HFF-Myc (cell line): ENCODE results near the gene CCDC60.

Experiments
- DNase-seq: peaks from one replicate; pipeline ENCODE4 v3.0.0-alpha.2; 2011; ENCODE audit warnings: low read depth; ENCODE audit errors: extremely low read depth
- H3K4me3 ChIP-seq: replicated peaks from 2 replicates; pipeline ENCODE4 v1.5.1; 2011; ENCODE audit warnings: low read depth, mild to moderate bottlenecking, control low read depth, low read length
- TF ChIP-seq, protein P1 (sequence below): IDR thresholded peaks from 2 replicates; pipeline ENCODE4 v1.5.1; 2012; ENCODE audit warnings: mild to moderate bottlenecking, low read depth, low read length, control low read depth; ENCODE audit errors: missing control alignments

Gene CCDC60

DNA sequence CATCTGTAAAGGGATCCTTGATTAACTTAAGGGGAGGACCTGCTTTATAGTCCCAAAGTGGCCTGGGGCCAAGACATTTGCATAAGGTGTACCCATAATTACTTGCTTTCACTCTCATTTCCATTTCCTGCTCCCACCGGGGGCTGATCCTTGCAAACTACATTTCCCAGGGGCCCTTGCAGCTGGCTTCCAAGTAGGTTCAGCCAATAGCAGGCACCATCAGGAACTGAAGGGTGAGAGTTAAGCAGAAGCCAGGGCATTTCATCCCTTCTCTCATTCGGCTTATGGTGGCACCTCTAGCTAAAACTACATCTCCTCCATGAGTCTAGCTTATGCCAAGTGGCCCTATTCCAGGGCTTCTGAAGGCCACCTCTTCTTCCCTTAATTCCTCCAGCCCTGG is 88.8 kb downstream of the CCDC60 start:
- no peak for DNase-seq
- TF ChIP-seq, protein P1, sequence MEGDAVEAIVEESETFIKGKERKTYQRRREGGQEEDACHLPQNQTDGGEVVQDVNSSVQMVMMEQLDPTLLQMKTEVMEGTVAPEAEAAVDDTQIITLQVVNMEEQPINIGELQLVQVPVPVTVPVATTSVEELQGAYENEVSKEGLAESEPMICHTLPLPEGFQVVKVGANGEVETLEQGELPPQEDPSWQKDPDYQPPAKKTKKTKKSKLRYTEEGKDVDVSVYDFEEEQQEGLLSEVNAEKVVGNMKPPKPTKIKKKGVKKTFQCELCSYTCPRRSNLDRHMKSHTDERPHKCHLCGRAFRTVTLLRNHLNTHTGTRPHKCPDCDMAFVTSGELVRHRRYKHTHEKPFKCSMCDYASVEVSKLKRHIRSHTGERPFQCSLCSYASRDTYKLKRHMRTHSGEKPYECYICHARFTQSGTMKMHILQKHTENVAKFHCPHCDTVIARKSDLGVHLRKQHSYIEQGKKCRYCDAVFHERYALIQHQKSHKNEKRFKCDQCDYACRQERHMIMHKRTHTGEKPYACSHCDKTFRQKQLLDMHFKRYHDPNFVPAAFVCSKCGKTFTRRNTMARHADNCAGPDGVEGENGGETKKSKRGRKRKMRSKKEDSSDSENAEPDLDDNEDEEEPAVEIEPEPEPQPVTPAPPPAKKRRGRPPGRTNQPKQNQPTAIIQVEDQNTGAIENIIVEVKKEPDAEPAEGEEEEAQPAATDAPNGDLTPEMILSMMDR = no peak

DNA sequence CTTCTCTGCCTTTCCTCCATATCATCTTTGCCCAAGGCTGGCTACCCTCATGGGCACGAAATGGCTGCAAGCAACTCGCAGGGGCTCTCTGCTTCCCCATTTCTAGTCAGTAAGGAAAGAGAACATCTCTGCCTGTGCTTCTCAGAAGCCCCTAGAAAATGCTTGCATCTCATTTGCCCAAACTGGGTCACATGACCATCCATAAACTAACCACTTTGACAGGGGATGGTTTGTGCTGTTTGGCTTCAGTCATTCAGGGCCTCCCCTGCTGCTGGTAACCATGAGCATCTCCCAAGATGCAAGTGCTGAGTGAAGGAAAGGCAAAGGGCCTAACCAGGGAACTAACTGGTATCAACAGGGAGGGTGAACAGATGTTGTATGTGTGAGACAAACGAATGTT is 91.1 kb downstream of the CCDC60 start:
- DNase-seq = no peak
- no peak overlapping the region for H3K4me3 ChIP-seq
- TF ChIP-seq, protein P1 = no peak

More for the DNA sequence above, 88.8 kb downstream of the CCDC60 start:
- H3K4me3 ChIP-seq = no peak overlapping the region

DNA sequence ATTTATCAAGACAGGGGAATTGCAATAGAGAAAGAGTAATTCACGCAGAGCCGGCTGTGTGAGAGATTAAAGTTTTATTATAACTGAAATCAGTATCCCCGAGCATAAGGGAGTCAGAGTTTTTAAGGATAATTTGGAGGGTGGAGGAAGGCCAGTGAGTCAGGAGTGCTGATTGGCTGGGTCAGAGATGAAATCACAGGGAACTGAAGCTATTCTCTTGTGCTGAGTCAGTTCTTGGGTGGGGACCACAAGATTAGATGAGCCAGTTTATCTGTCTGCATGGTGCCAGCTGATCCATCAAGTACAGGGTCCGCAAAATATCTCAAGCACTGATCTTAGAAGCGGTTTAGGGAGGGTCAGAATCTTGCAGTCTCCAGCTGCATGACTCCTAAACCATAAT is 96.6 kb downstream of the CCDC60 start:
- TF ChIP-seq, protein P1 = no peak
- DNase-seq = no peak
- H3K4me3 ChIP-seq = no peak overlapping the region

DNA sequence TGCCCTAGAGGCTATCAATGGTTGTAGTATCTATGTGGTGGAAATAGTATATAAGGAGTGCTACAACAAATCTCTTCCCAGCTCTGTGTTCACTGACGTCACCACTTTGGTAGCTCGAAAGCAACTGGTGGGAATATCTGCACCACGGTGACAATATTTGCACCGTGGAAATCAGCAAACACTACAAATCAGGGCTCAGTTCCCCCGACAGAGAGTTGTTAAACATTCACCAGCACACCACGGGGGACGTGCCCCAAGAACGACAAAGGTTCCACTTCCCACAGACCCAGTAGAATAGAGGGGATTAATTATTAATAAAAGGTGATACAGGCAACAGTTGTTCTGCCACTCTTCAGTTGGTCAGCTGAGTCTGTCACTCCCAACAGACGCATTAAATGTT is 98.4 kb downstream of the CCDC60 start:
- TF ChIP-seq, protein P1 = no peak
- no peak for DNase-seq
- H3K4me3 ChIP-seq = no peak overlapping the region

DNA sequence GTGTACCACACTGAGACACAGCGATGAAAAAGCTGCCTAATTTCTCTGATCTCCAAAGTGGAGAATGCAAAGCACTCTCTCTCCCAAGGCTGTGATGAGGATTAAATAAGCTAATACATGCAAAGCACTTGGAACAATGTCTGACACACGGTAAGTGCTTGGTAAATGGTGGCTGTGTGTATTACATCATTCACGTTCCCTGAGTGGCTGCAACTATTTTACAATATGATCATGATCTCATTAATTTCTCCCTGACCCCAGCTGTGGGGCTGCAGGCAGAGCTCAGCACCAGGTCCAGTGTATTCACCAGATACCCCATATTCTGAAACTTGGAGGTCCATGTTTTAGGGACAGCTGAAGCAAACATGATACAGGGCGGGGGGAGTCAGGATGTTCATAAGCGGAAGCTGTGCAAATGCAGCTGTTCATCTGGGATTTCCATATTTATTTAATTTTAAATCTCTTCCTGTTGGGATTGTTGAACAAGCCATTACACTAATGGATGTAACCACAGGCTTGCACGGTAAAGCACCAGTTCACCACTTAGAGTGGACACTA is 106.4 kb downstream of the CCDC60 start:
- DNase-seq = no peak
- TF ChIP-seq, protein P1 = no peak
- no peak overlapping the region for H3K4me3 ChIP-seq

DNA sequence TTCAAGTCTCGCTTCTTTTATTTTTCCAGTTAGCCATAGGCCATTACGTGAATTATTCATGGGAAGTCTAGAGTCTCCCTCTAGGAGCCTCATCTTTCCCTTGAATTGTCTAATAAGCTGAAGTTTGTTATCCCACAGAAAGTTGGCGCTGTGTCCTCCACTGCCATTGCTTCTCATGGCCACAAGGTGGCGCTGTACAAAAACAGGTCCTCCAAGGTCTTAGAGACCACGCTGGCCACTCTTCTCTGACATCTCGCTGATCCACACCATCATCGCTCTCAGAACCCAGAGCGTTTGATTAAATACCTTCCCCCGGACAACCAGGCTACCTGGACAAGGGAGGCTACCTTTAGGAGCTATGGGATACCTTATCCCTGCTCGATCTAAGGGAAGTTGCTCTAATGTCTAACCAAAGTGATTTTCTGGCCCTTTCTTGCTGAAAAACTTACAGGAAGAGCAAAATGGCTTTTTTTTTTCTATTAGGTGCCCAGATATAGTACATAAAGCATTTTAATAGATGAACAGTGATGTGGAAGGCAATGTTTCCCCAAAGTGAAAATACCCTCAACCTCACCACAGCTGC is 110.0 kb downstream of the CCDC60 start:
- DNase-seq = no peak
- H3K4me3 ChIP-seq = no peak overlapping the region
- TF ChIP-seq, protein P1 = peak; percentile 66

DNA sequence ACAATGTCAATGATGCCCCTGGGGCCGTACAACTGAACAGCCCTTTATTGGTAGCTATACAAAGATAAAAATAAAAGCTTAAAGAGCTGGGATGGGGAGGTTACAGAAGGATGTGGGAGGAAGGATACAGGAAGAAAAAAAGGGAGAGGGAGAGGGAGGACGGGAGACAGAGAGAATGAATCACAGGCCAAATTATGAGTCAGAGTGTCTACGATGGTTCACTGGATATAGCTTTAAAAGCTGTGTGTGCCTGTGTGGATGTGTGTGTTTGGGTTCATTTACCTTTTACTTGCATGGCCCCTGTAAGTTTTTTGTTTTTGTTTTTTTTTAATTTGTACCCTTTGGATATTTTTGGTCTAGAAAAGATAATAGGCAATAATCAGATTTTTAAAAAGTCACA is 111.9 kb downstream of the CCDC60 start:
- no peak for DNase-seq
- no peak overlapping the region for H3K4me3 ChIP-seq
- TF ChIP-seq, protein P1 = no peak
